T-helper 22 cell (primary cell): ENCODE measurements around the gene CCNY.

Experiments used
- DNase-seq: peaks from one replicate; pipeline ENCODE4 v3.0.0-alpha.2; 2020; ENCODE audit warnings: low read depth

CCNY gene

GRCh38 chr10:35453855-35454532 lies 117.7 kb downstream of the CCNY start:
- no peak for DNase-seq

- DNase-seq = no peak
These were observed 119.9 kb downstream of the CCNY start for GRCh38 chr10:35456153-35456720.

GRCh38 chr10:35456784-35457183 lies 120.5 kb downstream of the CCNY start:
- no peak for DNase-seq

- no peak for DNase-seq
These were observed 122.5 kb downstream of the CCNY start for GRCh38 chr10:35458500-35459448.

GRCh38 chr10:35459449-35459847 lies 123.1 kb downstream of the CCNY start:
- DNase-seq = no peak

- no peak for DNase-seq
These were observed 124.6 kb downstream of the CCNY start for GRCh38 chr10:35460852-35461460.

- no peak for DNase-seq
These were observed 126.2 kb downstream of the CCNY start for GRCh38 chr10:35462491-35462934.

GRCh38 chr10:35463105-35463867 lies 127.0 kb downstream of the CCNY start:
- no peak for DNase-seq

- DNase-seq = no peak
These were observed 127.6 kb downstream of the CCNY start for GRCh38 chr10:35463878-35464277.

- DNase-seq = no peak
These were observed 128.6 kb downstream of the CCNY start for GRCh38 chr10:35464825-35465456.

GRCh38 chr10:35465673-35466072 lies 129.4 kb downstream of the CCNY start:
- no peak for DNase-seq

- no peak for DNase-seq
These were observed 129.9 kb downstream of the CCNY start for GRCh38 chr10:35466170-35466569.

GRCh38 chr10:35466661-35467060 lies 130.4 kb downstream of the CCNY start:
- DNase-seq = no peak

- DNase-seq = no peak
These were observed 130.9 kb downstream of the CCNY start for GRCh38 chr10:35467186-35467585.

GRCh38 chr10:35470248-35470924 lies 134.1 kb downstream of the CCNY start:
- no peak for DNase-seq

GRCh38 chr10:35470925-35471315 lies 134.6 kb downstream of the CCNY start:
- DNase-seq = no peak

GRCh38 chr10:35471435-35471834 lies 135.1 kb downstream of the CCNY start:
- no peak for DNase-seq

- DNase-seq = no peak
These were observed 143.8 kb downstream of the CCNY start for GRCh38 chr10:35480142-35480541.

GRCh38 chr10:35481413-35481812 lies 145.1 kb downstream of the CCNY start:
- no peak for DNase-seq

- no peak for DNase-seq
These were observed 150.1 kb downstream of the CCNY start for GRCh38 chr10:35486297-35486990.
